AG04450 (cell line): Measurements from ENCODE around the gene MYG1. TPM values are rescaled to one million over a fixed set of nuclear protein-coding genes. Genes with fewer than 3 reads are reported as not detected.

Experiments used
- CTCF ChIA-PET: fragments of 300-600, 350-600 bp; formaldehyde crosslinking; extraction: SDS; loops from one replicate; lab custom pipeline; 2022; ENCODE audit warnings: antibody characterized with exemption, inconsistent platforms; lab: Charles Lee
- POLR2A ChIA-PET: fragments of 350-600 bp; formaldehyde crosslinking; extraction: SDS; loops from one replicate; lab custom pipeline; 2021; ENCODE audit warnings: antibody characterized with exemption, inconsistent platforms; lab: Yijun Ruan, JAX
- DNase-seq: peaks from one replicate; pipeline ENCODE4 v3.0.0-alpha.2; 2011; ENCODE audit warnings: low read depth, low spot score
- H3K27ac ChIP-seq: one replicate; pipeline ENCODE4 v1.5.1; 2012; ENCODE audit warnings: low read depth, low read length, control low read depth
- H3K27me3 ChIP-seq: one replicate; pipeline ENCODE4 v1.6.0; 2012; ENCODE audit warnings: low read length; ENCODE audit not compliant: control insufficient read depth, insufficient read depth
- H3K4me3 ChIP-seq: 2 replicates; pipeline ENCODE4 v1.5.1; 2011; ENCODE audit warnings: mild to moderate bottlenecking, low read depth, low read length, control low read depth
- H3K9me3 ChIP-seq: 2 replicates; pipeline ENCODE4 v1.5.1; 2012; ENCODE audit warnings: low read length; ENCODE audit not compliant: control insufficient read depth, insufficient read depth
- polyA plus RNA-seq: library from polyadenylated mRNA; depleted of rRNA; stranded (reverse); fragments of >200 nt; gene quantifications from 2 replicates; pipeline ENCODE4 v1.2.3, GENCODE V29; 2011
- TF ChIP-seq, protein P1 (sequence below): IDR thresholded peaks from 2 replicates; pipeline ENCODE4 v1.5.1; 2011; ENCODE audit warnings: low read depth, low read length, control low read depth, inconsistent platforms

Gene MYG1
- polyA plus RNA-seq, 1 experiment: 47.8 TPM

GRCh38 chr12:53254816-53255545, 44.5 kb upstream of the MYG1 start:
- CTCF ChIA-PET: interaction anchor here (0.8 kb wide), 2 partner anchors 41 to 66 kb away, joined by 4 to 5 read pairs; no protein-coding TSS in a partner anchor
- POLR2A ChIA-PET: no interaction called here
- no peak overlapping the region for H3K27ac ChIP-seq
- H3K4me3 ChIP-seq: no peak overlapping the region
- no peaks in the 10 kb centered on the region; the same call in 1 of the 2 replicates for H3K9me3 ChIP-seq
- H3K27me3 ChIP-seq: no peaks in the 10 kb centered on the region
- TF ChIP-seq, protein P1, sequence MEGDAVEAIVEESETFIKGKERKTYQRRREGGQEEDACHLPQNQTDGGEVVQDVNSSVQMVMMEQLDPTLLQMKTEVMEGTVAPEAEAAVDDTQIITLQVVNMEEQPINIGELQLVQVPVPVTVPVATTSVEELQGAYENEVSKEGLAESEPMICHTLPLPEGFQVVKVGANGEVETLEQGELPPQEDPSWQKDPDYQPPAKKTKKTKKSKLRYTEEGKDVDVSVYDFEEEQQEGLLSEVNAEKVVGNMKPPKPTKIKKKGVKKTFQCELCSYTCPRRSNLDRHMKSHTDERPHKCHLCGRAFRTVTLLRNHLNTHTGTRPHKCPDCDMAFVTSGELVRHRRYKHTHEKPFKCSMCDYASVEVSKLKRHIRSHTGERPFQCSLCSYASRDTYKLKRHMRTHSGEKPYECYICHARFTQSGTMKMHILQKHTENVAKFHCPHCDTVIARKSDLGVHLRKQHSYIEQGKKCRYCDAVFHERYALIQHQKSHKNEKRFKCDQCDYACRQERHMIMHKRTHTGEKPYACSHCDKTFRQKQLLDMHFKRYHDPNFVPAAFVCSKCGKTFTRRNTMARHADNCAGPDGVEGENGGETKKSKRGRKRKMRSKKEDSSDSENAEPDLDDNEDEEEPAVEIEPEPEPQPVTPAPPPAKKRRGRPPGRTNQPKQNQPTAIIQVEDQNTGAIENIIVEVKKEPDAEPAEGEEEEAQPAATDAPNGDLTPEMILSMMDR: no peak
- DNase-seq: no peak

DNA sequence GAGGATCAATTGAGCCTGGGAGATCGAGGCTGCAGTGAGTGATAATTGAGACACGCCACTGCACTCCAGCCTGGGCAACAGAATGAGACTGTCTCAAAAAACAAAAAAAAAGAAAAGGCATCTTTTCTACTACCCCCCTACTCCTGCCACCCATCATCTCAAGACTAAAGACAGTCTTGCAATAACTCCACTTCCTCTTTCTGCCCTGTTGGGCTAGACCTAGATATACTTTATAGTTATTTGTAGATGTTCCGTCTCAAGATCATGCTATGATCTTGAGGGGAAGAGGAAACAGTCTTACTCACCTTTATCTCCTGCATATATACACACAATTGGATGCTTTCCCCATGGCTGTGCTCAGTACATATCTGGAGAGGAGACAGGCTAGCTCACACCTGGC, 43.5 kb upstream of the MYG1 start:
- H3K9me3 ChIP-seq: no peaks in the 10 kb centered on the region; the same call in 1 of the 2 replicates
- TF ChIP-seq, protein P1: no peak
- ChIA-PET POLR2A (no interaction called here), CTCF (interaction anchor here (1.2 kb wide), 1 partner anchor 89 kb away, joined by 3 read pairs; no protein-coding TSS in a partner anchor)
- no peak overlapping the region for H3K27ac ChIP-seq
- DNase-seq: no peak
- H3K4me3 ChIP-seq: no peak overlapping the region
- H3K27me3 ChIP-seq: no peaks in the 10 kb centered on the region

GRCh38 chr12:53258541-53259539, 40.7 kb upstream of the MYG1 start:
- ChIA-PET CTCF (no interaction called here), POLR2A (no interaction called here)
- Histone ChIP-seq H3K9me3 (no peaks in the 10 kb centered on the region), H3K27ac (no peak overlapping the region), H3K4me3 (no peak overlapping the region), H3K27me3 (no peaks in the 10 kb centered on the region)
- DNase-seq: no peak
- TF ChIP-seq, protein P1: no peak

DNA sequence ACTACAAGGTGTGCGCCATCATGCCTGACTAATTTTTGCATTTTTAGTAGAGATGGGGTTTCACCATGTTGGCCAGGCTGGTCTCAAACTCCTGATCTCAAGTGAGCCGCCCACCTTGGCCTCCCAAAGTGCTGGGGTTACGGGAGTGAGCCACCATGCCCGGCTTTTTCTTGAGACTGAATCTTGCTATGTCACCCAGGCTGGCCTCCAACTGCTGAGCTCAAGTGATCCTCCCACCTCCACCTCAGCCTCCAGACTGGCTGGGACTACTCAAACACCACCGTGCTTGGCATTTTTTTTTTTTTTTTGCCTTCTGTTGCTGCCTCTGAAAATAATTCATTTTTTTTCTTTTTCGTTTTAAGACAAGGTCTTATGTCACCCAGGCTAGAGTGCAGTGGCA, 39.6 kb upstream of the MYG1 start:
- ChIA-PET CTCF (no interaction called here), POLR2A (interaction anchor here (0.6 kb wide), 1 partner anchor 181 kb away, joined by 3 read pairs; the partner anchor contains the start of gene SPRYD3)

More for the DNA sequence above, 39.6 kb upstream of the MYG1 start:
- Histone ChIP-seq H3K9me3 (no peaks in the 10 kb centered on the region), H3K4me3 (no peak overlapping the region), H3K27me3 (no peaks in the 10 kb centered on the region), H3K27ac (no peak overlapping the region)
- TF ChIP-seq, protein P1: no peak
- no peak for DNase-seq
